HEK293 (cell line): ENCODE data around the gene SAMD11.

Source experiments
- CTCF ChIP-seq: fragments of 450-650 bp; formaldehyde crosslinking; IDR thresholded peaks from 2 replicates; pipeline ENCODE4 v1.5.1; 2016; ENCODE audit warnings: missing biosample characterization, missing genetic modification characterization
- FEZF1 ChIP-seq: fragments of 450-650 bp; formaldehyde crosslinking; IDR thresholded peaks from 2 replicates; pipeline ENCODE4 v1.5.1; 2016; ENCODE audit warnings: missing biosample characterization, missing genetic modification characterization
- HIC1 ChIP-seq: fragments of 450-650 bp; formaldehyde crosslinking; IDR thresholded peaks from 2 replicates; pipeline ENCODE4 v1.5.1; 2016; ENCODE audit warnings: missing biosample characterization, missing genetic modification characterization
- KLF10 ChIP-seq: fragments of 450-650 bp; IDR thresholded peaks from 2 replicates; pipeline ENCODE4 v1.5.1; 2018; ENCODE audit warnings: missing biosample characterization, mild to moderate bottlenecking, missing genetic modification characterization
- KLF9 ChIP-seq: fragments of 450-650 bp; formaldehyde crosslinking; IDR thresholded peaks from 2 replicates; pipeline ENCODE4 v1.5.1; 2016; ENCODE audit warnings: missing biosample characterization, missing genetic modification characterization, low read depth
- PRDM6 ChIP-seq: fragments of 450-650 bp; formaldehyde crosslinking; IDR thresholded peaks from 2 replicates; pipeline ENCODE4 v1.5.1; 2017; ENCODE audit warnings: missing biosample characterization, missing genetic modification characterization
- SCRT1 ChIP-seq: fragments of 450-650 bp; formaldehyde crosslinking; IDR thresholded peaks from 2 replicates; pipeline ENCODE4 v1.5.1; 2016; ENCODE audit warnings: missing biosample characterization, missing genetic modification characterization, borderline replicate concordance
- ZNF121 ChIP-seq: fragments of 450-650 bp; formaldehyde crosslinking; IDR thresholded peaks from 2 replicates; pipeline ENCODE4 v1.5.1; 2016; ENCODE audit warnings: missing biosample characterization, missing genetic modification characterization
- ZNF133 ChIP-seq: fragments of 450-650 bp; formaldehyde crosslinking; IDR thresholded peaks from 2 replicates; pipeline ENCODE4 v1.5.1; 2016; ENCODE audit warnings: missing biosample characterization, missing genetic modification characterization
- ZNF155 ChIP-seq: fragments of 450-650 bp; formaldehyde crosslinking; IDR thresholded peaks from 2 replicates; pipeline ENCODE4 v1.5.1; 2016; ENCODE audit warnings: missing biosample characterization, missing genetic modification characterization
- ZNF157 ChIP-seq: fragments of 450-650 bp; formaldehyde crosslinking; IDR thresholded peaks from 2 replicates; pipeline ENCODE4 v1.5.1; 2016; ENCODE audit warnings: missing biosample characterization, missing genetic modification characterization
- ZNF221 ChIP-seq: fragments of 450-650 bp; formaldehyde crosslinking; IDR thresholded peaks from 2 replicates; pipeline ENCODE4 v1.5.1; 2017; ENCODE audit warnings: missing biosample characterization, missing genetic modification characterization, borderline replicate concordance
- ZNF266 ChIP-seq: fragments of 450-650 bp; formaldehyde crosslinking; IDR thresholded peaks from 2 replicates; pipeline ENCODE4 v1.5.1; 2016; ENCODE audit warnings: missing biosample characterization, missing genetic modification characterization, low read depth
- ZNF302 ChIP-seq: fragments of 450-650 bp; formaldehyde crosslinking; IDR thresholded peaks from 2 replicates; pipeline ENCODE4 v1.5.1; 2016; ENCODE audit warnings: missing biosample characterization, missing genetic modification characterization, low read depth
- ZNF423 ChIP-seq: fragments of 450-650 bp; formaldehyde crosslinking; IDR thresholded peaks from 2 replicates; pipeline ENCODE4 v1.5.1; 2016; ENCODE audit warnings: missing biosample characterization, missing genetic modification characterization
- ZNF596 ChIP-seq: fragments of 450-650 bp; IDR thresholded peaks from 2 replicates; pipeline ENCODE4 v1.5.0; 2018; ENCODE audit warnings: missing biosample characterization, mild to moderate bottlenecking, missing genetic modification characterization, moderate library complexity
- ZNF624 ChIP-seq: fragments of 450-650 bp; formaldehyde crosslinking; IDR thresholded peaks from 2 replicates; pipeline ENCODE4 v1.5.1; 2017; ENCODE audit warnings: missing biosample characterization, missing genetic modification characterization
- ZNF654 ChIP-seq: fragments of 450-650 bp; formaldehyde crosslinking; IDR thresholded peaks from 2 replicates; pipeline ENCODE4 v1.5.1; 2016; ENCODE audit warnings: low read depth, missing biosample characterization, missing genetic modification characterization
- ZNF664 ChIP-seq: fragments of 450-650 bp; formaldehyde crosslinking; IDR thresholded peaks from 2 replicates; pipeline ENCODE4 v1.5.1; 2016; ENCODE audit warnings: missing biosample characterization, missing genetic modification characterization
- ZNF76 ChIP-seq: fragments of 450-650 bp; formaldehyde crosslinking; IDR thresholded peaks from 2 replicates; pipeline ENCODE4; 2016; ENCODE audit warnings: low read depth, missing biosample characterization, missing genetic modification characterization, borderline replicate concordance
- TF ChIP-seq, protein P1 (sequence below): fragments of 450-650 bp; formaldehyde crosslinking; IDR thresholded peaks from 2 replicates; pipeline ENCODE4 v1.5.1; 2016; ENCODE audit warnings: missing biosample characterization, missing genetic modification characterization
- TF ChIP-seq, protein P2 (sequence below): fragments of 450-650 bp; formaldehyde crosslinking; IDR thresholded peaks from 2 replicates; pipeline ENCODE4 v1.5.1; 2016; ENCODE audit warnings: missing biosample characterization, missing genetic modification characterization, borderline replicate concordance
- TF ChIP-seq, protein P3 (sequence below): fragments of 450-650 bp; formaldehyde crosslinking; IDR thresholded peaks from 2 replicates; pipeline ENCODE4 v1.5.1; 2016; ENCODE audit warnings: missing biosample characterization, missing genetic modification characterization
- TF ChIP-seq, protein P4 (sequence below): fragments of 450-650 bp; formaldehyde crosslinking; IDR thresholded peaks from 2 replicates; pipeline ENCODE4 v1.5.1; 2016; ENCODE audit warnings: missing biosample characterization, missing genetic modification characterization

SAMD11 gene

DNA sequence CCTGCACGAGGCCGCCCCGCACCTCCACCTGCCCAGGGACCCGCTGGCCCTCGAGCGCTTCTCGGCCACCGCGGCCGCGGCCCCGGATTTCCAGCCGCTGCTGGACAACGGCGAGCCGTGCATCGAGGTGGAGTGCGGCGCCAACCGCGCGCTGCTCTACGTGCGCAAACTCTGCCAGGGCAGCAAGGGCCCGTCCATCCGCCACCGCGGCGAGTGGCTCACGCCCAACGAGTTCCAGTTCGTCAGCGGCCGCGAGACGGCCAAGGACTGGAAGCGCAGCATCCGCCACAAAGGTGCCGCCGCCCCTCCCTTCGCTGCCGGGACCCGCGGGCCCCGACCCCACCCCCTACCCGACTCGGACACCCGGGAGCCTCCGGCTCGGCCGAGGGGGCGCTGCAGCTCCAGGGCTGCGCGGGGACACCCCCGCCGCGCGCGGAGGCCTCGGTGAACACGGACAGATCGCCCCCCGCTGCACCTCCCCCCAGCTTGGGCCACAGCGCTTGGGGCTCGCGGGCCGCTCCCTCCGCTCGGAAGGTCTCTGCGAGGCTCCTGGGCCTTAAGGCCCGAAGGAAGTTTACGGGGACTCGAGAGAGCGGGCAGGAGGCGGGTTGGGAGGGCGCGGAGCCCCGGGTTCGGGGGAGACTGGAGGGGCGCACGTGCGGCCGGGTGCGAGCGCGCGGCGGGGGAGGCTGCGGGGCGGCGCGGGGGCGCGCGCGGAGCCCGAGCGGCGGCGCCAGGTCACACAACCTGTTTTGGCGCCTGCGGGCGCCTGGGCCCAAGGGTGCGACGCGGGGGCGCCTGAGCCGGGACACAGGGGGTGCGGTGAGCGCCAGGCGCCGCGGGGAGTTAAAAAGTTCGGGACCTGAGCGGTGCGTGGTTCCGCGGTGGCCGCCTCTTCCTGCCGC lies 1.2 kb downstream of the SAMD11 start (continued):
- TF ChIP-seq PRDM6 (tag by site-specific recombination) (no peak), ZNF266 (tag by site-specific recombination) (no peak), ZNF596 (tag by site-specific recombination) (no peak), ZNF157 (no peak), ZNF624 (tag by site-specific recombination) (no peak), ZNF133 (no peak), ZNF76 (peak; percentile 73; the same call in 1 of the 2 replicates), ZNF423 (tag by site-specific recombination) (peak; percentile 63), ZNF221 (tag by site-specific recombination) (no peak), ZNF654 (tag by site-specific recombination) (no peak), KLF9 (tag by site-specific recombination) (peak; percentile 86), HIC1 (0 out of 2 replicates have a peak, but pooled peaks have one; percentile 15), SCRT1 (tag by site-specific recombination) (no peak), ZNF664 (tag by site-specific recombination) (no peak), CTCF (tag by site-specific recombination) (peak; percentile 85), KLF10 (tag by site-specific recombination) (0 out of 2 replicates have a peak, but pooled peaks have one; percentile 18), FEZF1 (tag by site-specific recombination) (no peak), ZNF155 (tag by site-specific recombination) (no peak), ZNF302 (tag by site-specific recombination) (no peak), ZNF121 (tag by site-specific recombination) (0 out of 2 replicates have a peak, but pooled peaks have one; percentile 18)
- TF ChIP-seq, protein P1, sequence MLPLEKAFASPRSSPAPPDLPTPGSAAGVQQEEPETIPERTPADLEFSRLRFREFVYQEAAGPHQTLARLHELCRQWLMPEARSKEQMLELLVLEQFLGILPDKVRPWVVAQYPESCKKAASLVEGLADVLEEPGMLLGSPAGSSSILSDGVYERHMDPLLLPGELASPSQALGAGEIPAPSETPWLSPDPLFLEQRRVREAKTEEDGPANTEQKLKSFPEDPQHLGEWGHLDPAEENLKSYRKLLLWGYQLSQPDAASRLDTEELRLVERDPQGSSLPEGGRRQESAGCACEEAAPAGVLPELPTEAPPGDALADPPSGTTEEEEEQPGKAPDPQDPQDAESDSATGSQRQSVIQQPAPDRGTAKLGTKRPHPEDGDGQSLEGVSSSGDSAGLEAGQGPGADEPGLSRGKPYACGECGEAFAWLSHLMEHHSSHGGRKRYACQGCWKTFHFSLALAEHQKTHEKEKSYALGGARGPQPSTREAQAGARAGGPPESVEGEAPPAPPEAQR (tag by site-specific recombination), result no peak
- TF ChIP-seq, protein P2, sequence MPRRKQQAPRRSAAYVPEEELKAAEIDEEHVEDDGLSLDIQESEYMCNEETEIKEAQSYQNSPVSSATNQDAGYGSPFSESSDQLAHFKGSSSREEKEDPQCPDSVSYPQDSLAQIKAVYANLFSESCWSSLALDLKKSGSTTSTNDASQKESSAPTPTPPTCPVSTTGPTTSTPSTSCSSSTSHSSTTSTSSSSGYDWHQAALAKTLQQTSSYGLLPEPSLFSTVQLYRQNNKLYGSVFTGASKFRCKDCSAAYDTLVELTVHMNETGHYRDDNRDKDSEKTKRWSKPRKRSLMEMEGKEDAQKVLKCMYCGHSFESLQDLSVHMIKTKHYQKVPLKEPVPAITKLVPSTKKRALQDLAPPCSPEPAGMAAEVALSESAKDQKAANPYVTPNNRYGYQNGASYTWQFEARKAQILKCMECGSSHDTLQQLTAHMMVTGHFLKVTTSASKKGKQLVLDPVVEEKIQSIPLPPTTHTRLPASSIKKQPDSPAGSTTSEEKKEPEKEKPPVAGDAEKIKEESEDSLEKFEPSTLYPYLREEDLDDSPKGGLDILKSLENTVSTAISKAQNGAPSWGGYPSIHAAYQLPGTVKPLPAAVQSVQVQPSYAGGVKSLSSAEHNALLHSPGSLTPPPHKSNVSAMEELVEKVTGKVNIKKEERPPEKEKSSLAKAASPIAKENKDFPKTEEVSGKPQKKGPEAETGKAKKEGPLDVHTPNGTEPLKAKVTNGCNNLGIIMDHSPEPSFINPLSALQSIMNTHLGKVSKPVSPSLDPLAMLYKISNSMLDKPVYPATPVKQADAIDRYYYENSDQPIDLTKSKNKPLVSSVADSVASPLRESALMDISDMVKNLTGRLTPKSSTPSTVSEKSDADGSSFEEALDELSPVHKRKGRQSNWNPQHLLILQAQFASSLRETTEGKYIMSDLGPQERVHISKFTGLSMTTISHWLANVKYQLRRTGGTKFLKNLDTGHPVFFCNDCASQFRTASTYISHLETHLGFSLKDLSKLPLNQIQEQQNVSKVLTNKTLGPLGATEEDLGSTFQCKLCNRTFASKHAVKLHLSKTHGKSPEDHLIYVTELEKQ (tag by site-specific recombination), result no peak
- TF ChIP-seq, protein P3, sequence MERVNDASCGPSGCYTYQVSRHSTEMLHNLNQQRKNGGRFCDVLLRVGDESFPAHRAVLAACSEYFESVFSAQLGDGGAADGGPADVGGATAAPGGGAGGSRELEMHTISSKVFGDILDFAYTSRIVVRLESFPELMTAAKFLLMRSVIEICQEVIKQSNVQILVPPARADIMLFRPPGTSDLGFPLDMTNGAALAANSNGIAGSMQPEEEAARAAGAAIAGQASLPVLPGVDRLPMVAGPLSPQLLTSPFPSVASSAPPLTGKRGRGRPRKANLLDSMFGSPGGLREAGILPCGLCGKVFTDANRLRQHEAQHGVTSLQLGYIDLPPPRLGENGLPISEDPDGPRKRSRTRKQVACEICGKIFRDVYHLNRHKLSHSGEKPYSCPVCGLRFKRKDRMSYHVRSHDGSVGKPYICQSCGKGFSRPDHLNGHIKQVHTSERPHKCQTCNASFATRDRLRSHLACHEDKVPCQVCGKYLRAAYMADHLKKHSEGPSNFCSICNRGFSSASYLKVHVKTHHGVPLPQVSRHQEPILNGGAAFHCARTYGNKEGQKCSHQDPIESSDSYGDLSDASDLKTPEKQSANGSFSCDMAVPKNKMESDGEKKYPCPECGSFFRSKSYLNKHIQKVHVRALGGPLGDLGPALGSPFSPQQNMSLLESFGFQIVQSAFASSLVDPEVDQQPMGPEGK (tag by site-specific recombination), result peak; percentile 89
- TF ChIP-seq, protein P4, sequence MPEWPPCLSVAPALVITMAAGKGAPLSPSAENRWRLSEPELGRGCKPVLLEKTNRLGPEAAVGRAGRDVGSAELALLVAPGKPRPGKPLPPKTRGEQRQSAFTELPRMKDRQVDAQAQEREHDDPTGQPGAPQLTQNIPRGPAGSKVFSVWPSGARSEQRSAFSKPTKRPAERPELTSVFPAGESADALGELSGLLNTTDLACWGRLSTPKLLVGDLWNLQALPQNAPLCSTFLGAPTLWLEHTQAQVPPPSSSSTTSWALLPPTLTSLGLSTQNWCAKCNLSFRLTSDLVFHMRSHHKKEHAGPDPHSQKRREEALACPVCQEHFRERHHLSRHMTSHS, result no peak
